ENCODE measurements around the gene SOSTDC1.

Gene SOSTDC1

DNA sequence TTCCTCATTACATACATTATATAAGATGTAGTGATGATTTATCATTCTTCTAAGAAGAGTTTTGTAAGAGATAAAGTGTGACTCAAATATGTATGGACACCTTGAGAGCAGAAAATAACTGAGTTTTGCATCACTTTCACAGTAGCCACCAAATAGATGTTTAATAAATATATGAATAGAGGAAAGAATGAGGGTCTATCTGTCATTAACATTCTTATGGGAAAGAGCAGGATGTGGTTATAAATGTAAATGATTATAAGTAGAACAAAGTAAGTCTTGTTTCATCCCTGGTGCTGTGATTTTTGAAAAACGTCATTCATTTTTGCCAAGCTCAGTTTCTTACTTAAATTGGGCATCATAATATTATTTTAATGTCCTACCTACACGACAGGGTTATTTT, 29.2 kb downstream of the SOSTDC1 start:
- no peak for ATAC-seq
- TF ChIP-seq ARNTL (CRISPR knock-in tag; IDR thresholded peaks at IDR 0.05; ENCODE audit: borderline replicate concordance, low read depth) (no peak), ZNF565 (CRISPR knock-in tag; conservative IDR thresholded peaks at IDR 0.05; ENCODE audit: low read depth) (no peak), RARB (CRISPR knock-in tag; IDR thresholded peaks at IDR 0.05) (no peak), SNAI2 (CRISPR knock-in tag; IDR thresholded peaks at IDR 0.05) (no peak), TOX (CRISPR knock-in tag; IDR thresholded peaks at IDR 0.05; ENCODE audit: borderline replicate concordance) (no peak)
- TF ChIP-seq, protein P1, sequence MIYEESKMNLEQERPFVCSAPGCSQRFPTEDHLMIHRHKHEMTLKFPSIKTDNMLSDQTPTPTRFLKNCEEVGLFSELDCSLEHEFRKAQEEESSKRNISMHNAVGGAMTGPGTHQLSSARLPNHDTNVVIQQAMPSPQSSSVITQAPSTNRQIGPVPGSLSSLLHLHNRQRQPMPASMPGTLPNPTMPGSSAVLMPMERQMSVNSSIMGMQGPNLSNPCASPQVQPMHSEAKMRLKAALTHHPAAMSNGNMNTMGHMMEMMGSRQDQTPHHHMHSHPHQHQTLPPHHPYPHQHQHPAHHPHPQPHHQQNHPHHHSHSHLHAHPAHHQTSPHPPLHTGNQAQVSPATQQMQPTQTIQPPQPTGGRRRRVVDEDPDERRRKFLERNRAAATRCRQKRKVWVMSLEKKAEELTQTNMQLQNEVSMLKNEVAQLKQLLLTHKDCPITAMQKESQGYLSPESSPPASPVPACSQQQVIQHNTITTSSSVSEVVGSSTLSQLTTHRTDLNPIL (CRISPR knock-in tag; IDR thresholded peaks at IDR 0.05; ENCODE audit: low read depth), result no peak

GRCh38 chr7:16433568-16434122, 31.9 kb downstream of the SOSTDC1 start:
- no peak for ATAC-seq
- TF ChIP-seq ZNF8 (CRISPR knock-in tag; IDR thresholded peaks at IDR 0.05) (no peak), BACH2 (CRISPR knock-in tag; IDR thresholded peaks at IDR 0.05; ENCODE audit: borderline replicate concordance) (no peak), POU6F1 (CRISPR knock-in tag; IDR thresholded peaks at IDR 0.05; ENCODE audit: borderline replicate concordance, low read depth) (no peak), PPARA (CRISPR knock-in tag; IDR thresholded peaks at IDR 0.05; ENCODE audit: borderline replicate concordance) (no peak), ISL1 (CRISPR knock-in tag; IDR thresholded peaks at IDR 0.05) (no peak), GLIS3 (CRISPR knock-in tag; IDR thresholded peaks at IDR 0.05) (no peak), RARB (CRISPR knock-in tag; IDR thresholded peaks at IDR 0.05) (no peak), ZFP3 (CRISPR knock-in tag; IDR thresholded peaks at IDR 0.05) (no peak), ZC3H10 (CRISPR knock-in tag; IDR thresholded peaks at IDR 0.05) (no peak), ARNTL (CRISPR knock-in tag; IDR thresholded peaks at IDR 0.05; ENCODE audit: borderline replicate concordance, low read depth) (no peak), TCF4 (CRISPR knock-in tag; IDR thresholded peaks at IDR 0.05; ENCODE audit: borderline replicate concordance) (no peak)
- TF ChIP-seq, protein P1 (CRISPR knock-in tag; IDR thresholded peaks at IDR 0.05; ENCODE audit: low read depth), result no peak
- TF ChIP-seq, protein P2, sequence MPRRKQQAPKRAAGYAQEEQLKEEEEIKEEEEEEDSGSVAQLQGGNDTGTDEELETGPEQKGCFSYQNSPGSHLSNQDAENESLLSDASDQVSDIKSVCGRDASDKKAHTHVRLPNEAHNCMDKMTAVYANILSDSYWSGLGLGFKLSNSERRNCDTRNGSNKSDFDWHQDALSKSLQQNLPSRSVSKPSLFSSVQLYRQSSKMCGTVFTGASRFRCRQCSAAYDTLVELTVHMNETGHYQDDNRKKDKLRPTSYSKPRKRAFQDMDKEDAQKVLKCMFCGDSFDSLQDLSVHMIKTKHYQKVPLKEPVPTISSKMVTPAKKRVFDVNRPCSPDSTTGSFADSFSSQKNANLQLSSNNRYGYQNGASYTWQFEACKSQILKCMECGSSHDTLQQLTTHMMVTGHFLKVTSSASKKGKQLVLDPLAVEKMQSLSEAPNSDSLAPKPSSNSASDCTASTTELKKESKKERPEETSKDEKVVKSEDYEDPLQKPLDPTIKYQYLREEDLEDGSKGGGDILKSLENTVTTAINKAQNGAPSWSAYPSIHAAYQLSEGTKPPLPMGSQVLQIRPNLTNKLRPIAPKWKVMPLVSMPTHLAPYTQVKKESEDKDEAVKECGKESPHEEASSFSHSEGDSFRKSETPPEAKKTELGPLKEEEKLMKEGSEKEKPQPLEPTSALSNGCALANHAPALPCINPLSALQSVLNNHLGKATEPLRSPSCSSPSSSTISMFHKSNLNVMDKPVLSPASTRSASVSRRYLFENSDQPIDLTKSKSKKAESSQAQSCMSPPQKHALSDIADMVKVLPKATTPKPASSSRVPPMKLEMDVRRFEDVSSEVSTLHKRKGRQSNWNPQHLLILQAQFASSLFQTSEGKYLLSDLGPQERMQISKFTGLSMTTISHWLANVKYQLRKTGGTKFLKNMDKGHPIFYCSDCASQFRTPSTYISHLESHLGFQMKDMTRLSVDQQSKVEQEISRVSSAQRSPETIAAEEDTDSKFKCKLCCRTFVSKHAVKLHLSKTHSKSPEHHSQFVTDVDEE (CRISPR knock-in tag; IDR thresholded peaks at IDR 0.05), result no peak

DNA sequence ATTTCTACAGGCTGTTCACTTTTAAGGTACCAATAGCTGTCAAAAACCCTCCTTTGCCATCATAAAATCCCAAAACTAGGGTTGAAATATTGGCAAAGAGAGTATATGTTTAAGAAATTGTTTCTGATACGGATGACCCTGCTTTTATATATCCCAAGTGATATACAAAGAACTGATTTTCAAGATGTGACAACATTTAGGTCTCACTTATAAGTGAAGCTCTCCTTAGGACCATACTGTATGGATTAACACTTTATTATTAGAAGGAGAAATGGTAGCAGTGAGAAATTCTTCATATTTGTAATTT, 33.2 kb downstream of the SOSTDC1 start:
- ATAC-seq, result no peak
- TF ChIP-seq SNAI2 (CRISPR knock-in tag; IDR thresholded peaks at IDR 0.05), result no peak
- TF ChIP-seq, protein P1 (CRISPR knock-in tag; IDR thresholded peaks at IDR 0.05; ENCODE audit: low read depth), result no peak
- TF ChIP-seq, protein P2 (CRISPR knock-in tag; IDR thresholded peaks at IDR 0.05), result no peak
- TF ChIP-seq PATZ1 (CRISPR knock-in tag; IDR thresholded peaks at IDR 0.05; ENCODE audit: borderline replicate concordance), result no peak
- TF ChIP-seq RARB (CRISPR knock-in tag; IDR thresholded peaks at IDR 0.05), result no peak
- no peak for TF ChIP-seq TCF4 (CRISPR knock-in tag; IDR thresholded peaks at IDR 0.05; ENCODE audit: borderline replicate concordance)
- TF ChIP-seq CSDC2 (CRISPR knock-in tag; IDR thresholded peaks at IDR 0.05), result no peak
- no peak for TF ChIP-seq POU6F1 (CRISPR knock-in tag; IDR thresholded peaks at IDR 0.05; ENCODE audit: borderline replicate concordance, low read depth)
- TF ChIP-seq ZC3H10 (CRISPR knock-in tag; IDR thresholded peaks at IDR 0.05), result no peak
- no peak for TF ChIP-seq TOX (CRISPR knock-in tag; IDR thresholded peaks at IDR 0.05; ENCODE audit: borderline replicate concordance)
- no peak for TF ChIP-seq ZFP30 (CRISPR knock-in tag; IDR thresholded peaks at IDR 0.05)
- no peak for TF ChIP-seq ZNF70 (CRISPR knock-in tag; IDR thresholded peaks at IDR 0.05)
- no peak for TF ChIP-seq ARNTL (CRISPR knock-in tag; IDR thresholded peaks at IDR 0.05; ENCODE audit: borderline replicate concordance, low read depth)
- no peak for TF ChIP-seq BACH2 (CRISPR knock-in tag; IDR thresholded peaks at IDR 0.05; ENCODE audit: borderline replicate concordance)
- no peak for TF ChIP-seq GLIS3 (CRISPR knock-in tag; IDR thresholded peaks at IDR 0.05)
